Kidney (tissue), 22 donors: ENCODE measurements around the gene STEEP1. TPM values are rescaled to one million over a fixed set of nuclear protein-coding genes. Genes with fewer than 3 reads are reported as not detected.

ENCODE experiments used
- DNase-seq, 5 donors: peaks; one replicate each; pipeline ENCODE4 v3.0.0-alpha.2; 2013 to 2020
- FAIRE-seq: peaks from 2 replicates; lab custom pipeline; 2012; peaks lifted over from hg19 to GRCh38; lab: Jason Lieb, UNC
- H3K27ac ChIP-seq, 2 donors: one replicate each; pipeline ENCODE4 v1.7.0; 2013; ENCODE audit warnings: low read depth in 2 of 2, low read length in 2 of 2, inconsistent platforms in 1 of 2
- H3K27me3 ChIP-seq: one replicate; pipeline ENCODE4 v1.7.1; 2013; ENCODE audit warnings: low read length, inconsistent platforms; ENCODE audit not compliant: control insufficient read depth, insufficient read depth
- H3K36me3 ChIP-seq, 3 donors: one replicate each; pipeline versions ENCODE4 v1.7.0 to v1.7.1; 2013; ENCODE audit warnings: low read length in 3 of 3, control low read depth in 1 of 3, inconsistent platforms in 1 of 3; ENCODE audit not compliant: insufficient read depth in 3 of 3, control insufficient read depth in 2 of 3
- H3K4me1 ChIP-seq, 3 donors: one replicate each; pipeline versions ENCODE4 v1.7.0 to v1.7.1; 2013; ENCODE audit warnings: low read length in 3 of 3, inconsistent platforms in 1 of 3, low read depth in 1 of 3; ENCODE audit not compliant: control insufficient read depth in 2 of 3, insufficient read depth in 2 of 3
- H3K4me3 ChIP-seq, 3 donors: one replicate each; pipeline versions ENCODE4 v1.7.0 to v1.8.1; 2013; ENCODE audit warnings: low read length in 3 of 3, control low read depth in 1 of 3, inconsistent platforms in 1 of 3
- H3K9ac ChIP-seq, 3 donors: one replicate each; pipeline versions ENCODE4 v1.7.0 to v1.7.1; 2013; ENCODE audit warnings: low read length in 3 of 3, control low read depth in 1 of 3, inconsistent platforms in 1 of 3
- H3K9me3 ChIP-seq, 3 donors: one replicate each; pipeline versions ENCODE4 v1.7.0 to v1.7.1; 2013; ENCODE audit warnings: low read length in 3 of 3, control low read depth in 1 of 3, inconsistent platforms in 1 of 3; ENCODE audit not compliant: control insufficient read depth in 2 of 3, insufficient read depth in 1 of 3
- intact Hi-C: fragments of 100-400 bp; cut with DNase I; formaldehyde crosslinking; loops from one replicate; pipeline ENCODE4 v1.11.1; 2022
- long read RNA-seq, 10 donors: library from polyadenylated mRNA in 1 of 10; unstranded in 1 of 10; transcript quantifications; one replicate each; pipeline ENCODE4 v2.0.0 and lab custom pipeline, GENCODE V29; 2021 to 2026
- polyA plus RNA-seq: library from polyadenylated mRNA; stranded (reverse); fragments of 350-450 nt; fragmentation: Illumina TruSeq; extraction: RNeasy Lipid Tissue Mini Kit (QIAGEN cat#74804); gene quantifications from one replicate; pipeline ENCODE4 v1.2.3, GENCODE V29; 2014; ENCODE audit warnings: low read depth, low replicate concordance; ENCODE audit not compliant: insufficient read depth
- total RNA-seq: library from RNA; stranded (reverse); fragmentation: NEBNext Ultra II Directional; extraction: Animal tissue kit (Norgen Biotek cat#: 25700); gene quantifications from one replicate; pipeline ENCODE4 v1.2.1, GENCODE V29; 2021
- TF ChIP-seq, protein P1 (sequence below): IDR thresholded peaks from 3 replicates; pipeline ENCODE4 v1.5.1; 2012; ENCODE audit warnings: mild to moderate bottlenecking, moderate library complexity, borderline replicate concordance; ENCODE audit not compliant: insufficient read depth; ENCODE audit errors: extremely low read depth
- donor health status: control.
- donor health status: control.
- donor health status: control.
- donor health status: control.
- donor health status: control.
- donor health status: DM: yes; HTN: yes; CAD: no.
- donor health status: Normal renal cell carcinoma (clear cell type).

The STEEP1 gene
- 24.2 TPM for total RNA-seq
- 23.7 TPM for polyA plus RNA-seq
- long read RNA-seq, donor 1, partial matches to known transcripts: 11 of 41 reads
- long read RNA-seq, donor 1, other reads (novel, unspliced or antisense): 27 of 41 reads
- long read RNA-seq, donor 2, partial matches to known transcripts: 0 of 2 reads
- long read RNA-seq, donor 2, other reads (novel, unspliced or antisense): 0 of 2 reads
- long read RNA-seq, donor 3, partial matches to known transcripts: 0 of 6 reads
- long read RNA-seq, donor 3, other reads (novel, unspliced or antisense): 6 of 6 reads
- long read RNA-seq, donor 4, partial matches to known transcripts: 8 of 8 reads
- long read RNA-seq, donor 4, other reads (novel, unspliced or antisense): 0 of 8 reads
- long read RNA-seq, donor 5, partial matches to known transcripts: 0 of 1 reads
- long read RNA-seq, donor 5, other reads (novel, unspliced or antisense): 0 of 1 reads
- long read RNA-seq, donor 6, partial matches to known transcripts: 0 of 4 reads
- long read RNA-seq, donor 6, other reads (novel, unspliced or antisense): 0 of 4 reads
- long read RNA-seq, donor 7, partial matches to known transcripts: 0 of 3 reads
- long read RNA-seq, donor 7, other reads (novel, unspliced or antisense): 1 of 3 reads
- long read RNA-seq, donor 8, partial matches to known transcripts: 0 of 8 reads
- long read RNA-seq, donor 8, other reads (novel, unspliced or antisense): 5 of 8 reads
- long read RNA-seq, donor 9, partial matches to known transcripts: 0 of 1 reads
- long read RNA-seq, donor 9, other reads (novel, unspliced or antisense): 0 of 1 reads
- long read RNA-seq, donor 10, partial matches to known transcripts: 0 of 1 reads
- long read RNA-seq, donor 10, other reads (novel, unspliced or antisense): 0 of 1 reads

DNA sequence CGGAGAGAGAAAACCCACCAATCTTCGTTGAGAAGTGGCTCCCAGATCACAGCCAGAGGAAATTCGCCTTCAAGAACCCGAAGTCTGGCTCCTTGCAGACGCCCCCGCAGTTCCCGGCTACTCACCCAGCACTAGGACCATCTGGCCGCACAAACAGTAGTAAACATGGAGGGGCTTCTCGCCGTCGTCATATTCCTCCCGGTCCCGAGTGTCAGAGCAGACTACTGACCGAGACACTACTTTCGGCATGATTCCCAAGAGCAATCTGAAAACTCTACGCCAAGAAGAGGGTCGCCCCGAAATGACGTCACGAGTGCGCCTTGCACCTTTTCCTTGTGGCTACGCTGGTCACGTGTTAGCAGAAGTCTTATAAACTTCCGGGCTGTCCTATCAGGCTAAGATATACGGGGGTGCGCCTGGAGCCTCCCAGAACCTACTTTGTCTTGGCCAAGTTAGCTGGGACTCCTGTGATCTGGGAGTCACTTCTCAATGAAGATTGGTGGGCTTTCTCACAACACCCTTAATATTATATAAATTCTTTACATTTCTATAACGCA is at the start of gene STEEP1:
Gene STEEP1, minus strand, starts transcription at position 303 of the 557 bp plus-strand sequence. Its CDS starts 54 bp downstream, at position 249.
- intact Hi-C loops: no loop called here
- Histone ChIP-seq H3K27ac (peak within 1 kb of the TSS in 1 of 2 donors; percentile 47), H3K4me1 (no peaks in the 10 kb centered on the region), H3K9ac (peak within 1 kb of the TSS; percentile 43 to 71 (median 65)), H3K4me3 (peak within 1 kb of the TSS; percentile 73 to 81 (median 79)), H3K27me3 (no peaks in the 10 kb centered on the region), H3K9me3 (no peaks in the 10 kb centered on the region), H3K36me3 (no peaks in the 10 kb centered on the region)
- FAIRE-seq: peak; percentile 85
- TF ChIP-seq, protein P1, sequence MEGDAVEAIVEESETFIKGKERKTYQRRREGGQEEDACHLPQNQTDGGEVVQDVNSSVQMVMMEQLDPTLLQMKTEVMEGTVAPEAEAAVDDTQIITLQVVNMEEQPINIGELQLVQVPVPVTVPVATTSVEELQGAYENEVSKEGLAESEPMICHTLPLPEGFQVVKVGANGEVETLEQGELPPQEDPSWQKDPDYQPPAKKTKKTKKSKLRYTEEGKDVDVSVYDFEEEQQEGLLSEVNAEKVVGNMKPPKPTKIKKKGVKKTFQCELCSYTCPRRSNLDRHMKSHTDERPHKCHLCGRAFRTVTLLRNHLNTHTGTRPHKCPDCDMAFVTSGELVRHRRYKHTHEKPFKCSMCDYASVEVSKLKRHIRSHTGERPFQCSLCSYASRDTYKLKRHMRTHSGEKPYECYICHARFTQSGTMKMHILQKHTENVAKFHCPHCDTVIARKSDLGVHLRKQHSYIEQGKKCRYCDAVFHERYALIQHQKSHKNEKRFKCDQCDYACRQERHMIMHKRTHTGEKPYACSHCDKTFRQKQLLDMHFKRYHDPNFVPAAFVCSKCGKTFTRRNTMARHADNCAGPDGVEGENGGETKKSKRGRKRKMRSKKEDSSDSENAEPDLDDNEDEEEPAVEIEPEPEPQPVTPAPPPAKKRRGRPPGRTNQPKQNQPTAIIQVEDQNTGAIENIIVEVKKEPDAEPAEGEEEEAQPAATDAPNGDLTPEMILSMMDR: no peak
- peak; percentile 92 to 97 (median 95) for DNase-seq

DNA sequence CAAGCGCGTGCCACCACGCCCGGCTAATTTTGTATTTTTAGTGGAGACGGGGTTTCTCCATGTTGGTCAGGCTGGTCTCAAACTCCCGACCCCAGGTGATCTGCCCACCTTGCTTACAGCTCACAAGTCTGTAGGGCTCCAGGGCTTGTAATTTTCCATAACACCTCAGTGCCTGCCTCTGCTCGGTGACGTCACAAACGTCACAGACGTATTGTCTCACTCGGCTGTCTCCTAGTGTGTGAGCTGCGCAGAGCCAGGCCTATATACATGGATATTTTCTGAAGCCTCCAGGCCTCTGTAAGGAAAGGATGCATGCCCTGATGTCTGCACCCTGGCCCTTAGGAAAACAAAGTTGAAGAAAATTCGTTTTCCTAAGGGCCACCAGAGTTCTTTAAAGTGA is 49.6 kb upstream of the STEEP1 start:
- TF ChIP-seq, protein P1: no peak
- no peak for FAIRE-seq
- Histone ChIP-seq H3K9ac (no peak overlapping the region), H3K36me3 (no peaks in the 10 kb centered on the region), H3K27me3 (no peaks in the 10 kb centered on the region), H3K4me1 (peaks cover 0 to 3% (median 0%) of the 10 kb centered on the region in 3 donors), H3K27ac (no peak overlapping the region), H3K9me3 (no peaks in the 10 kb centered on the region), H3K4me3 (no peak overlapping the region)
- intact Hi-C loops: no loop called here
- DNase-seq: no peak

DNA sequence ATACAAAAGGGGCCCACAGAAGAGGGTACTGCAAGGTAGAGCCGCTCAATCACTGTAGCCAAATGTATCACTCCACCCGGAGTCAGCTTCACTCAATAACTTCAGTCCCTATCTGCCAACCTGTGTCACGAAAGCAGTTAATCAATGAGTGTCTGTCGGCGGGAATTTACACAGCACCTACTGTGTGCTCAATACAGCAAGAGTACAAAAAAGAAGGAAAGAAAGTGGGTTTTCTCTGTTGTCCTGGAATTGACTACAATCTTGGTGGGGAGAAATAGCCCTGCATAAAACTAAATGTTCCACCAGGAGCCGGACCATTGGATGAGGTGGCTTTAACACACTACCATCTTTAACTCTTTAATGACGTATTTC is 41.8 kb upstream of the STEEP1 start:
- peak overlapping the region; percentile 77 to 87 (median 77) for H3K9ac ChIP-seq
- H3K4me1 ChIP-seq: peaks cover 0 to 2% (median 0%) of the 10 kb centered on the region in 3 donors
- no peaks in the 10 kb centered on the region for H3K27me3 ChIP-seq
- DNase-seq (no peak), FAIRE-seq (no peak)
- H3K9me3 ChIP-seq: no peaks in the 10 kb centered on the region
- H3K4me3 ChIP-seq: peak overlapping the region; percentile 74 to 91 (median 90)
- no peaks in the 10 kb centered on the region for H3K36me3 ChIP-seq
- intact Hi-C loops: no loop called here
- TF ChIP-seq, protein P1: no peak
- peak overlapping the region; percentile 95 to 98 for H3K27ac ChIP-seq
